Neuron (in vitro differentiated cells): ENCODE results near the gene MYO16.
"Not testable (repeated sequence)": the region's sequence is repeated elsewhere in the genome, so short reads cannot be mapped to it uniquely, and the experiment has no call there.

Experiments
- H2AFZ ChIP-seq: one replicate; pipeline ENCODE4 v1.6.1; 2013; ENCODE audit warnings: low read depth, mild to moderate bottlenecking, inconsistent platforms, low read length, moderate library complexity
- H3K27me3 ChIP-seq: one replicate; pipeline ENCODE4 v1.6.1; 2013; ENCODE audit warnings: low read length; ENCODE audit not compliant: insufficient read depth
- H3K36me3 ChIP-seq: one replicate; pipeline ENCODE4 v1.6.1; 2013; ENCODE audit warnings: low read length; ENCODE audit not compliant: insufficient read depth
- H3K4me1 ChIP-seq: one replicate; pipeline ENCODE4 v1.6.1; 2013; ENCODE audit warnings: low read length; ENCODE audit not compliant: insufficient read depth
- H3K4me3 ChIP-seq: 2 replicates; pipeline ENCODE4 v1.5.1; 2013; ENCODE audit warnings: mild to moderate bottlenecking, low read length, moderate library complexity
- H3K9me3 ChIP-seq: one replicate; pipeline ENCODE4 v1.6.1; 2013; ENCODE audit warnings: low read length

The MYO16 gene

GRCh38 chr13:109087916-109088623 is 458.7 kb downstream of the MYO16 start:
- Histone ChIP-seq H3K4me1 (peaks cover 15% of the 10 kb centered on the region), H3K27me3 (no peaks in the 10 kb centered on the region), H3K9me3 (peaks cover 2% of the 10 kb centered on the region), H3K36me3 (no peaks in the 10 kb centered on the region), H2AFZ (no peak overlapping the region), H3K4me3 (no peak overlapping the region)

- Histone ChIP-seq H3K9me3 (peaks cover 2% of the 10 kb centered on the region), H3K36me3 (no peaks in the 10 kb centered on the region), H3K27me3 (no peaks in the 10 kb centered on the region), H3K4me1 (peaks cover 15% of the 10 kb centered on the region), H3K4me3 (no peak overlapping the region), H2AFZ (no peak overlapping the region)
Measured at GRCh38 chr13:109088624-109088917, 459.2 kb downstream of the MYO16 start.

- H3K9me3 ChIP-seq = peaks cover 2% of the 10 kb centered on the region
- H3K36me3 ChIP-seq = no peaks in the 10 kb centered on the region
- H3K4me3 ChIP-seq = no peak overlapping the region
- no peaks in the 10 kb centered on the region for H3K27me3 ChIP-seq
- H2AFZ ChIP-seq = no peak overlapping the region
- peaks cover 19% of the 10 kb centered on the region for H3K4me1 ChIP-seq
Measured at GRCh38 chr13:109090796-109091195, 461.4 kb downstream of the MYO16 start.

- H3K4me1 ChIP-seq = peaks cover 19% of the 10 kb centered on the region
- H3K9me3 ChIP-seq = peaks cover 2% of the 10 kb centered on the region
- H3K27me3 ChIP-seq = no peaks in the 10 kb centered on the region
- no peaks in the 10 kb centered on the region for H3K36me3 ChIP-seq
- H3K4me3 ChIP-seq = no peak overlapping the region
- H2AFZ ChIP-seq = no peak overlapping the region
Measured at GRCh38 chr13:109091249-109091648, 461.8 kb downstream of the MYO16 start.

- H3K27me3 ChIP-seq, H3K4me3 ChIP-seq: not testable (repeated sequence)
Measured at GRCh38 chr13:109092186-109092585, 462.8 kb downstream of the MYO16 start.

GRCh38 chr13:109093998-109094397 is 464.6 kb downstream of the MYO16 start:
- Histone ChIP-seq H3K4me3 (no peak overlapping the region), H2AFZ (no peak overlapping the region), H3K27me3 (no peaks in the 10 kb centered on the region), H3K9me3 (peaks cover 2% of the 10 kb centered on the region), H3K4me1 (peaks cover 9% of the 10 kb centered on the region), H3K36me3 (no peaks in the 10 kb centered on the region)

More at GRCh38 chr13:109092186-109092585, 462.8 kb downstream of the MYO16 start:
- not testable (repeated sequence) for H3K36me3 ChIP-seq, H3K9me3 ChIP-seq, H2AFZ ChIP-seq
- peaks cover 19% of the 10 kb centered on the region for H3K4me1 ChIP-seq

- H3K4me3 ChIP-seq = no peak overlapping the region
- H3K9me3 ChIP-seq = peaks cover 2% of the 10 kb centered on the region
- no peaks in the 10 kb centered on the region for H3K36me3 ChIP-seq
- no peaks in the 10 kb centered on the region for H3K27me3 ChIP-seq
- peaks cover 9% of the 10 kb centered on the region for H3K4me1 ChIP-seq
- H2AFZ ChIP-seq = no peak overlapping the region
Measured at GRCh38 chr13:109095126-109095525, 465.7 kb downstream of the MYO16 start.

GRCh38 chr13:109096101-109096500 is 466.7 kb downstream of the MYO16 start:
- H3K36me3 ChIP-seq = no peaks in the 10 kb centered on the region
- H3K27me3 ChIP-seq = no peaks in the 10 kb centered on the region
- H3K4me3 ChIP-seq = no peak overlapping the region
- no peak overlapping the region for H2AFZ ChIP-seq
- peaks cover 2% of the 10 kb centered on the region for H3K9me3 ChIP-seq
- peaks cover 4% of the 10 kb centered on the region for H3K4me1 ChIP-seq

- H3K27me3 ChIP-seq = no peaks in the 10 kb centered on the region
- no peaks in the 10 kb centered on the region for H3K9me3 ChIP-seq
- no peaks in the 10 kb centered on the region for H3K4me1 ChIP-seq
- no peak overlapping the region for H2AFZ ChIP-seq
- H3K36me3 ChIP-seq = no peaks in the 10 kb centered on the region
- H3K4me3 ChIP-seq = no peak overlapping the region
Measured at GRCh38 chr13:109100705-109101304, 471.4 kb downstream of the MYO16 start.

- no peak overlapping the region for H3K4me3 ChIP-seq
- no peaks in the 10 kb centered on the region for H3K27me3 ChIP-seq
- H2AFZ ChIP-seq = no peak overlapping the region
- H3K4me1 ChIP-seq = no peaks in the 10 kb centered on the region
- H3K9me3 ChIP-seq = no peaks in the 10 kb centered on the region
- H3K36me3 ChIP-seq = no peaks in the 10 kb centered on the region
Measured at GRCh38 chr13:109101550-109102144, 472.2 kb downstream of the MYO16 start.

- H3K4me3 ChIP-seq = no peak overlapping the region
- H2AFZ ChIP-seq = no peak overlapping the region
- H3K9me3 ChIP-seq = no peaks in the 10 kb centered on the region
- H3K36me3 ChIP-seq = no peaks in the 10 kb centered on the region
- no peaks in the 10 kb centered on the region for H3K27me3 ChIP-seq
- H3K4me1 ChIP-seq = peaks cover 7% of the 10 kb centered on the region
Measured at GRCh38 chr13:109105899-109106298, 476.5 kb downstream of the MYO16 start.

- no peaks in the 10 kb centered on the region for H3K9me3 ChIP-seq
- no peak overlapping the region for H2AFZ ChIP-seq
- no peaks in the 10 kb centered on the region for H3K36me3 ChIP-seq
- peaks cover 7% of the 10 kb centered on the region for H3K4me1 ChIP-seq
- no peaks in the 10 kb centered on the region for H3K27me3 ChIP-seq
- no peak overlapping the region for H3K4me3 ChIP-seq
Measured at GRCh38 chr13:109110159-109110558, 480.7 kb downstream of the MYO16 start.

GRCh38 chr13:109111141-109111540 is 481.7 kb downstream of the MYO16 start:
- Histone ChIP-seq H3K36me3 (no peaks in the 10 kb centered on the region), H3K4me3 (no peak overlapping the region), H3K27me3 (no peaks in the 10 kb centered on the region), H3K9me3 (no peaks in the 10 kb centered on the region), H2AFZ (no peak overlapping the region), H3K4me1 (peaks cover 7% of the 10 kb centered on the region)
